Measurements from ENCODE around the gene HEG1. TPM values are rescaled to one million over a fixed set of nuclear protein-coding genes. Genes with fewer than 3 reads are reported as not detected.
A peak's percentile ranks its signal among the peaks of the same experiment; 100 is the strongest.

The HEG1 gene
- polyA plus RNA-seq, 1 donor = 27.7 TPM

DNA sequence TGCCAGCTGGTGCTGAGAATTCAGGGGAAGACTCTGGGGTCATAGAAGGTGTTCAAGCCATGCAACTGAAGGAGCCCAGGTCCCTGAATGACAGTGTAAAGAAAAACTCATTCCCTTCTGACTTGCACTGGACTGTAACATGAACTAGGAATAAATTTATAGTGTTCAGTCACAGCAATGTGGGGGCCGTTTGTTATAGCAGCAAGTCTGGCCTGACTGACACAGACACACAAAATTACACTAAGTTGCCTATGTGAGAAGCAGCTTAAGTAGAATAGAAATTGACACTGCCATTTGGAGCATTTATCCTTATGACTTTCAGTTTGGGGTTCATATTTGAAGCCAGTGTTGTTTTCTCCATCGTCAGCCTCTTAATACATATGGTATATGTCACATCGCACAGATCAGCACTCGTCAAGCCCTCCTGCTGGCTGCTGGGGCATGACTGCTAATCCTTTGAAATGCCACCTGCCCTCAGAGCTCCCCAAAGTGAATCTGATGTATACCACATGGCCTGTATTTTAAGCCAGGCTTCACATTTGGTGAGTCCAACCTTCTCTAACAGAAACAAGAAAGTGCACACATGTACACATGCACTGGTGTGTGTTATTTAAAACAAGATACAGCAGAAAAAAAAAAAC is 17.1 kb upstream of the HEG1 start:
- DNase-seq = no peak

DNA sequence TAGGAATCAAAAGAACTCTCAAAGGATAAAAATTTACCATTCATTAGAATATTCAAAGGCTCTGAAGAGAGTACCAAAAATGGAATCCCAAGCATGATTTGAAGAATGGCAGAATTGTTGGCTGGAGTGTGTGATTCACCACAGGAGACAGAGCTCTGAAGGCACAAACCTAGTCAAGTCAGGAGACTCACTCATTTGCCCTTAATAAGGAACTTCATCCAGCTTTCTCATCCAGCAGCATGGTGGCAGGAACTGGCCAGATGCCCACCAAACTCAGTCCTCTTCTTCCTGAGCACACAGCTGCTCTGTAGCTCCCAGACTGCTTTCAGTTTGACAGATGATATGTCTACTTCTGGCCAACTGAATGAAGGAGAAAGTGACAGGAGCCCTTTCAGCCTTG is 16.5 kb upstream of the HEG1 start:
- DNase-seq = no peak

DNA sequence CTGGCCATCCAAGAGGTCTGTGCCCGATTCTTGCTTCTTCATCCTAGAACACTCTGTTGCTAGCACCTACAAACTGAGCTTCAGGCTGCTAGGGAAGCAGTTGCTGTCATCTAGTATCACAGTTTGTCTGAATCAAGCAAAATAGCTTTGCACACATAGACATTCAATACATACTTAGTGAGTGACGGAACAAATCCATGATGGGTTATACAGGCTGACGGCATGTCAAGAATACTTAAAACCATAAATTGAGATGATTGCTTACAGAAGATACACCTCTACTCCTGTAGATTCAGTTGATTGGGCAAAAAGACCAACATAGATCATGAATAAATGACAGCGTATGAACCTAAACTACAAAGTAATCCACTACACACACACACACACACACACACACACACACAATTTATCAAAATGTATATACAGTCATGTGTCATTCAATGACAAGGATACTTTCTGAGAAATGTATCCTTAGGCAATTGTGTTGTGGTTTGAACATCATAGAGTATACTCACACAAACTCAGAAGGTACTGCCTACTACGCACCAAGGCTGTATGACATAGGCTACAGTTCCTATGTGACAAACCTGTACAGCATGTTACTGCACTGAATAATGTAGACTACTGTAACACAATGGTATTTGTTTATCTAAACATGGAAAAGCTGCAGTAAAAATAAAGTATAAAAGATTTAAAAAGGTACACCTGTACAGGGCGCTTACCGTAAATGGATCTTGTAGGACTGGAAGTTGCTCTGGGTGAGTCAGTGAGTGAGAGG is 14.4 kb upstream of the HEG1 start:
- no peak for DNase-seq

DNA sequence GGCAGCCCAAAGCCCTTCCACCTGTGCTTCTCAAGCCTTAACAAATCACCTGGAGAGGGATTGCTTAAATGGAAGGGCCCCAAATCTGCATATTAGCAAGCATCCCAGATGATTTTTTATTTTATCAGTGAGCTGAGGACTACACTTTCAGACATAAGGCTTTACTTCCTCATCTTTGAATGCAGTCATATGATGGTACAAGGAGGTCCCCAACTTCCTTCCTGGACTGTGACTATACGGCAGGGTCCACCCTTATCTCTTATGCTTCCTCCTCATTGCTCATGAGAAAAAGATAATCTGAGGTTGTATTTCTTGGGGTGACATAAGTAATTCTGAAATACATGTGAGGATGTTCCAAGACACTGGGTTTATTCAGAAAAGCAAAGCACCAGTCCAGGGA is 13.7 kb upstream of the HEG1 start:
- DNase-seq = no peak

DNA sequence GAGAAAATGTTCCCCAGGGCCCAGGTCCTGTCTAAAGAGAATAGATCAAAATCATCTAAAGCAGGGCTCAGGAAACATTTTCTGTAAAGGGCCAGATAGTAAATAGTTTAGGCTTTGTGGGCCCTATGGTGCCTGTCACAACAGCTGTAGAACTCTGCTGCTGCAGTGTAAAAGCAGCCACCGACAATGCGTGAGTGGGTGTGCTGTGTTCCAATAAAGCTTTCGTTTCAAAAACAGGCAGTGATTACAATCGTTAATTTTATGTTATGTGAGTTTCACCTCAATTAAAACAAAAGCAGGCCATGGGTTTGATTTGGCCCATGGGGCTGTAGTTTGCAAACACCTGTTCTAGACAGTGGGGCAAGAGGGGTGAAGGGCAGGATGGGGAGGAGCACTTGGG is 12.5 kb upstream of the HEG1 start:
- no peak for DNase-seq

DNA sequence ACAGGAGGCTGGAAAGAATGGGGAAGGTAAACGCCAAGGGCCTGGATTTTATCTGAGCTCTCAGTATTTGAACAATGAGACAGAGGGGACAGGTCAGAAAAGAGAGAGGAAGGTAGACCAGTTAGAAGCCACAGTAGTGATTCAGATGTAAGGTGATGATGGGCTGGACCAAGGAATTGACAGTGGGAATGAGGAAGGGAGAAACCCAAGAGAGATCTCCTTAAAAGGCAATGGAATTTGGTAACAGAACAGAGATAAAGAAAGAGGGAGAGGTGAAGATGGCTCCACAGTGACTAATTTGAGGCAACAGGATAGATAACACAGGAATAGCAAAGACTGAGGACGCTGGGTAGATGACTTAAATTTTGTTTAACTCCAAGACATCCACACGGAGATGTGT is 11.4 kb upstream of the HEG1 start:
- DNase-seq = no peak

DNA sequence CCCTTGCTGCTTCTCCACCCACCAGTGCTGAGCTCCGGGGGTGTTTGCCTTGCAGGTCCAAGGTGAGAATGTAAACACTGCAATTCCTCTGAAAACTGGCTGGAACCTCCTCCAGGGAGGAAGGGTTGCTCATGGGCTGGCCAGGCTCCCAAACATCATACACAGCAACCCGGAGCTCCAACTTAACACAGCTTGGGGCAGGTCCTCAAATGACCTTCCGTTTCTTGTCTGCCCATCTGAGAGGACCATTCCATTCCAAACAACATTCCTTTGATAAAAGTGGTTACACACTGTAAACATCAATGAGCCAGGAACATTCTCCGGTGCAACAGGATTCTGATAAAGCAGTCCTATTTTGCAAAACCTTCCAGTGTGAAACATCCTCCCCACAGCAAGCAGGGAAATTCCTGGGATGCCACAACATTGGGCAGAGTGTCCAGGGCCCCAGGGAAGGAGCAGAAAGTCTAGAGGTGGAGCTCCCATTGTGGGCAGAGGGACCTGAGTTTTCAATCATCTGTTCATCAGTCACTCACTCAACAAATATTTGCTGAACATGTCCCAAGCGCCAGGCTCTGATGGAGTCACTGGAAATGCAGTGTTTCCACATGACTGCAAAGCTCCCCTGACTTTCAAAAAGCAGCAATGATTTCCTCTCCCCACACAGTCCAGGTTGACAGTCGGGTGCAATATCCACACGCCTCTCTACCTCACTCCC is 7.3 kb upstream of the HEG1 start:
- no peak for DNase-seq

DNA sequence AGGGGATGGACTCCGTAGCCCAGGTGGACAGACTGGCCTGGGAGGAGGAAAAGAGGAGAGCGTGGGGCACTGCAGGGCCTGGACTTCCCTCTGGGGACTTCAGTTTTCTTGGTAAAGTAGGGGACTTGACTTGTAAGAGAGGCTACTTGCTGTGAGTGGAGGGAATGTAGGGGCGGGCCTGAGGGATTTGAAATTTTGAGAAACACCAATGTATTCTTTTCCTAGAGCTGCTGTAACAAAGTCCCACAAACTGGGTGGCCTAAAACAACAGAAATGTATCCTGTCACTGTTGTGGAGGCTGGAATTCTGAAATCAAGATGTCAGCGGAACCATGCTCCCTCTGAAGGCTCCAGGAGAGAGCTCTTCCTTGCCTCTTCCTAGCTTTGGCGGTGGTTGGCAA is 5.8 kb upstream of the HEG1 start:
- DNase-seq = no peak

DNA sequence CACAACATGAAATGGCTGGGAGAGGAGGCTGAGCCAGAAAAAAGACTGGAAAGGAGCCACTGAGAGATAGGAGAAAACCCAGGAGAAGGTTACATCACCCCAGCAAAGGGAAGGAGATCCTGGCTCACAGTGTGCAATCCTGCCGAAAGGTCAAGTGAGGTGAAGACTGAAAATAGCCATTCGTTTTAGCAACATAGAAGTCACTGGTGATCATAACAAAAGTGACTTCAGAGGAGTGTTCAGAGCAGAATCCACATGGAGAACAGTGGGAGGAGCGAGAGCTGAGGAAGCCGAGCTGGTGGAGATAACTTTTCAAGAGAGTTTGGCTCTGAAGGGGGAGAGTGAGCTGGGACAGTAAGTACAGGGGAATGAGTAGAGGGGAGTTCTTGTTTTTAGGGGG is 5.4 kb upstream of the HEG1 start:
- DNase-seq = no peak

DNA sequence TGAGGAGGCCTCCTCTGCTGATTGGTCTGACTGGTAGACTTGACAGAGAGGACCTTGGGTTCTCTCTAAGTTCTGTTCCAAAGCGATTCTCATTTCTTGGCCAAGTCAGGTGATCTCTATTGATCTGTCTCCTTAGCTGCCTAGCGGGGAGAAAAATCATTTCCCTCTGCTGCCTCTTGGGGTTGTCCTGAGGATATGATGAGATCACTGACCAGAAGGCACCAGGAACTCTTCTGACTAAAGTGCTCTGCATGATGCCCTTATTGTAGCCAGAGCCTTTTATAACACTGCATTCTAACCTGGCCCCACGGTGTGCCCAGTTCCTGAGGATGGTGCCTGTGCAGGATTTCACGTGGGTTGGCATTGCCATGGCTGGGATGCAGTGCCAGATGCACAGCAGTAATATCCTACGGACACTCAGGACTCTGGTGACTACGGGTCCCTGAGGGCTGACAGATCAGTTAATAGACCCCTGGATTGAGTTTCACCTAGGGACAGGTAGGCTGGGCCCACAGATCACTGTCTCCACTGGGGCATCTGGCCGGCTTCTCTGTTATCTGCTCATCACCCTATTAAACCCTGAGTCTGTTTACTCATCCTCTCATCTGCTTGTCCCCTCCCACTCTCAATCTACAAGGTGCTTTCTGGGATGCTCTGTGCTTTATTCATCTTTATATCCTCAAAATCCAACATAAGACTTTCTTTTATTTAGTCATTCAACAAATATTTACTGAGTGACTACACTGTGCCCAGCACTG is 3.9 kb upstream of the HEG1 start:
- DNase-seq = no peak

DNA sequence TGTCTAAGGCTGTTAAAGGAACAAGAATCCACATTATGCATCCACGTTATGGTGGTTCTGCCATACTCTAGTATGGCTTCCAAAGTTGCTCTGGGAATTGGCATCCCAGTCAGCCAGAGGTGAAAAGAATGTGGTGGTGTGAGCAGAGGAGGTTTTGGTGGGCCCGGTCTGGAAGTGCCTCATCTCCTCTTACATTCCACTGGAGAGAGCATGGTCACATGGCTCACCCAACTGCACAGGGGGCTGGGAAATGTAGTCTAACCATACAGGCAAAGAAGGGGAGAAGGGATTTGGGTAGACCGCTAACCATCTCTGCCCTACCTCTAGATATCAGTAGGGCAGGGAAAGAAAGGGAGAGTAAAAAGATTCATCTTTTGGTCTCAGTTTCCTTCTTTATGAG is 3.2 kb upstream of the HEG1 start:
- no peak for DNase-seq

DNA sequence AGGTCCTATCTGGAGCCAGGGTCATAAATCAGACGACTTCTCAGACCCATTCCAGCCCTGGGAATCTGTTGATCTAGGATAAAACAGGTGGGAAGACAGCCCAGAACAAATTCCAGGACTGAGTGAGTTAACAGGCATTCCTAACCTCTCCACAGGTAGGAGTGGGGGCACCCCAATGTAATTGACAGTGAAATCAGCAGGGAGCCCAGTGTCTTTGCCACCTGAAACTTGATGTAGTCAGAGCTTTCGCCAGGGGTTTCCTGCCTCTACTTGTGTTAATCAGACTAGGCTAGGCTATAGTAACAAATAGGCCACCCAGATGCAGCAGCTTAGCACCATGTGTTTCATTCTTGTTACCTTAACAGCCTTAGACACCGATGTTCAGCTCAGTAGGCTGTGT is 2.7 kb upstream of the HEG1 start:
- DNase-seq = no peak

DNA sequence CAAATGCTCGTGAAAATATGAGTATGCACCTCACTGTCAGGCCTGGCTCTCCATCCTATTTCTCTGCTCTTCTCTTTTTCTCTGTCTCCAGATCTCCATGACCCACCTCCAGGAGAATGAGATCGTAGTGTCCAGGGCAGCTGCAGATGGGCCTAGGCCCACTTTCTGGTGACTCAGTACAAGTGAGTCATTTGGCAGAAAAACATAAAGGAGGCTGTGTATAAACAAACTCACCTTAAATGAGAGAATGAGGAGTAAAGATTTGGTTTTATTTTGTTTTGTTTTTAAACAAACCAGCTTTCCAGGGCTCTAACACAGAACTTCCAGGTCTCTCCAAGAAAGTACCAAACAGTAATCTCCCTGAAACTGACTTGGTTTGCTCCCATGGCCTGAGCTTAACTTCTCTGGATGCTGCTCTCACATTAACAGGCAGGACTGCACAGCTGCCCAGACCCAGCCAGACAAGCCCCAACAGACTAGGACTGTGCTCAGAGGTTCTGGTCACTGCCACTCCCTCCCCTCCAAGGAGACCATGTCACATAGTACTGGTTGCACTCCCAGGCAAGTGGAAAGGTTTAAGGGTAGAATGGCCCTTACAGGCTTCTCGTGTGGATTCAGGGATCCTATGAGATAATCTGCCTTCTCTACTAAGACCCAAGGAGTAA is 1.5 kb upstream of the HEG1 start:
- DNase-seq = no peak

DNA sequence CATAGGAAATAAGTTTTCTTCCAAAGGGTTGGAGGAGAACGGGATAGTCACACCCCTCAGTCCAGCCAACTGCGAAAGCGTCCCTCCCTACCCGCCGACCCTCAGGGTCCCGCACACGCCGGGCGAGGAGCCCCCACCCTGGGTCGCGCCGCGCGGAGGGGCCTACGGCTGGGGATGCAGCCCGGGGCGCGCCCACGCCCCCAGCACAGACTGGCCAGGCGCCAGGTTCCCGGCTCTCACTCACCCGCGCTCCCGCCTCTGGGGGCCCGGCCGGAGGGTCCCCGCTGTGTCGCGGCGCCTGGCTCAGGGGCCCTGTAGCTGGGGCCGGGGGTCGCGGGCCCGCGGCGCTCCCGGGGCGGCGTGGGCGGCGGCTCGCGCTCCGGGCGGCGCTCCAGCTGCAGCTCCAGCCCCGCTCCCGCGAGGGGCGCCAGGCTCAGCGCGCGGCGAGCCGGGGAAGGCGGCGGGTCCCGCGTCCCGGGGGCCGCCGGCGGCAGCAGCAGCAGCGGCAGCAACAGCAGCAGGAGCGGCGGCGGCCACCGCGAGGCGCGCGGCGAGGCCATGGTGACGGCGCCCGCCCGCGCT is 375 bp downstream of the HEG1 start:
- DNase-seq = peak; percentile 49

DNA sequence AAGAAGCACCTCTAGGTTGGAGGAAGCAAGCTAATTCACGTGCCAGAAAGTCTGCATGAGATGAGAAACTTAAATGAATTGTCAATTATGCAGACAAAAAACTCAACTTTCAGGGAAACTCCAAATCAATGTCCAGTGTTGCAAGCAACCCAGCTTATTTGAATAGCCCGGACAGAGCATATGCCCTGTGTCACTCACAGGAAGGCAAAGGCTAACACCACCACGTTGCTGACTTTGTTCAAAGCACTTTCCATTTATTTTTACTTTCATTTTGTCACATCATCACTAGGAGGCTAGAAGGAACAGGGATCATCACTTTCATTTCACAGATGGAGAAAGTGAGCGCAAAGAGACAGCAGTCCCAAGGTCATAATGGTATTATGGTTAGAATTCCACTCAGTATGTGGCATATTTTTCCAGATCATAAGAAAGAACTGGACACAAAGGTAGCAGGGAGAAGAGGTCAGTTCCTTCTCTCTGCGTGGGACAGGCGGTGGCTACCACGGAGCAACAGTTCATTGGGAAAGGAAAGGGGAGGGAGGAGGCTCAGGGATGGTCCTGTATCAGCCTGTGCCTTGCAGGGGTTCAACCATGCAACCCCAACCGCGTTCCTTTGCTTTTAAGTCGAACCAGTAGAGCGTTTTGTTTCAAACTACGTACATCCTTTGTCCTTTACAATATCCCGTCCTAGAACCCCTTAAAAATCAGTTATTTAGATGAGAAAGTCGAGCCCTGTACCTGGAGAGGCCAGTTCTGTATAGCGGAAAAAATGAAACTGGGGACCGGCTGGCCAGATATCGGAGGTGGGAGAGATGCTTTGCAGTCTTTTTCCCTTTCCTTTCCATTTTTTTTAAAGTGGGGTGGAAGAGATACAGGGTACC is 1.1 kb downstream of the HEG1 start:
- DNase-seq = peak; percentile 37

DNA sequence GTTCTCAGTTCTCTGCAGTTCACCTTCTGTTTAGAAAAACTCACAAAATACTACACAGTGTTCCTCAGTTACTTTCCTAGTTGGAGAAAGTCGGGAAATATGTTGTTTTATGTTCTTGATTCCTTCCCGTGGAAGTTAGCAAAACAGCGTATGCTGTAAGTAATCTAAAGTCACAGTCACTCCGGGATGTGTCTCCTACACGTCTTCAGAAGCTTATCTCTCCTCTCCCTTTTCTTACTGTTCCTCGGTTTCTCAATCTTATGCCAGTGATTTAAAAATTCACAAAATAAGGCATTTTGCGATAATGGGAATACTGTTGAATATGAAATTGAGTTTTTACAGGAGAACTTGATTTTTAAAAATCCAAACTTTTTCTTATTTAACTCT is 1.7 kb downstream of the HEG1 start:
- no peak for DNase-seq

DNA sequence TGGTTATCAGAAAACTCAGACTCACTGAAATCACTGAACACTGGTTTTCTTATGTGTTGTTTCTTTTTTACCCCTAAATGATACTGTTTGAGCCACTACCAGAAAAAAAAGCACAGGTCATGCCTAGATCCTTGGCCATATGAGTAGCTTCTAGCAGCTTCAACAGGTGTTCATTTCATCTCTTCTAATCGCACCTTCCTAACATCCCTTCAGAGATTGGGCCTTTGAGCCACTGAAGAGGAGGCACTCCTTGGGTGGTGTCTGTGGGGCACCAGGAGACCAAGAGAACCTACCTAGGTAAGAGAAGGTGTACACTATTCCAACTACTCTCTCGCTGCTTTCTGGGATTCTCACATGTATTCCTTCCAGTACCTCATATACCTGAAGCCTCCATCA is 2.5 kb downstream of the HEG1 start:
- DNase-seq = no peak

DNA sequence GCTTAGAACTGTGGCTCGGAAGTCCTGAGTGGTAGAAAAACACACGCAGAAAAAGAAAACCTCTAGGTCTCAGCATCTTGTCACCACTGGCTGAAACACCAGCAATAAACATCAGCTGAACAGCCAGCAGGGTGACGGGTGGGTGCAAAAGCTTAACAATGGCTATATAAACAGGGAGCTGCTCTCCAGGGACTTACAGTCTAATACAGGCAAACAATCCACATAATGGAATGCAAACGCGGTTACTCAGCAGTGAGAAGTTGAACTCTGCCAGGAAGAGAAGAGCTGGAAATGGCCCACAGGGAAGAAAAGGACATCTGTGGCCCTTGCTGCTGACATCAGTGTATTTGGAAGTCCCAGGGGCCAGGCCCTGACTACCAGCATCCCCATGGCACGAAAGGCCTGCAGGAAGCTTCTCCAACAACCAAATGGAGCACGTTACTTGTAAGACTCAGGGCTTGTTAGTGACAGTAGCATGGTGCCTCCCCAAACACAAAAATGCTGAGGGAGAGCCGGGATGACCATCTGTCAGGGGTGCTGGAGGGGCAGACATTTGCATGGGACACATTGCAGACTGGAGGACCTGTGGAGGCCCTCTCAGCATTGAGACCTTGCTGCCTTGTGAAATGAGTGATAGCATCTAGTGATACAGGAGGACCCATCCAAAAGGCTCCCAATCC is 3.0 kb downstream of the HEG1 start:
- no peak for DNase-seq

DNA sequence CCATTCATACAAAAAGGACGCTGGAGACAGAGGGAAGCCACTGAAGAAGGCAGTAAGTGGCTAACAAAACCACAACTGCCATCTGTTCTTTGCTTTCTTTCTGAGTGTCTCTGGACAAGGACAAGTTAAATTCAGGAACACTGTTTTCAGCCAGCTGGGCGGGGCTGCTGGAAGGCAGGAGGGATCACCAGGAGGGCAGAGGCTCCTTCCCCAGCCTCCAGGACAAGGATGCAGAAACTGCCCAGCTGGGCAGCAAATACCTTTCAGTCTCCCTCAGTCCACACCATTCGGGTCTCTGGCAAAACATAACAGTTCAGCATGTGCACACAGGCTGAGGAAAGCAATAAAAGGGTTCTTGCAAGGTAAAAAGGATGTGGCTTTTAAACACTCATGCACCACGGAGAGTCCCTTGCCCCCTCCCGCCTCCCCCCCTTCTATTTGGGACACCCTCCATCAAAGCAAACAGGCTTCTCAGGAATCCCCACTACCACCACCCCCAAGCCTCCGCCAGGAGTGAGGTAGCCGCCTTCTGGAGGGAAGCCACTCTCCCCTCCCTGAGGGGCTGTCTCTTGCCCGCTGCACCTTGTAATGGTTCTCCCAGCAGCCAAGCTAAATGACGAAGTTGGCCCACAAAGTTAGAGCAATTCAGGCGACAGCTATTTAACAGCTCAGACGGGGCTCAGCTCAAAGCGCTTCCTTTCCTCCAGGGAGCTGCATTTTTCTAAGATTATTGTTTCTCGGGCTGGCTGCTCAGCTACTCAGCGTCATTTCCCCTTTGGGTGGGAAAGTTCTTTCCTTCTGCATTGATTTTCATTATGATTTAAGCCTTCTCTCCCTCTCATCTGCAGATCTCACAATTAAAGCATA is 3.8 kb downstream of the HEG1 start:
- DNase-seq = no peak

Measured in left kidney (tissue), 2 donors.